Lung (tissue), 12 donors: ENCODE data around the gene BRWD1. TPM values are rescaled to one million over a fixed set of nuclear protein-coding genes. Genes with fewer than 3 reads are reported as not detected.

Experiments
- ATAC-seq: fragments of 200-7000 bp; cut with Tn5 transposase; one replicate; pipeline ENCODE4 v1.9.1; 2020; ENCODE audit warnings: moderate number of reproducible peaks; ENCODE audit not compliant: insufficient read depth, low FRiP score
- DNase-seq, 3 donors: peaks; one replicate each; pipeline ENCODE4 v3.0.0-alpha.2; 2013 to 2017
- H3K27ac ChIP-seq, 2 donors: one replicate each; pipeline ENCODE4 v1.5.1; 2013; ENCODE audit warnings: mild to moderate bottlenecking in 2 of 2, moderate library complexity in 2 of 2, control low read depth in 1 of 2, inconsistent platforms in 1 of 2, low read depth in 1 of 2, low read length in 1 of 2
- H3K27me3 ChIP-seq, 3 donors: one replicate each; pipeline ENCODE4 v1.5.1; 2013; ENCODE audit warnings: low read length in 2 of 3; ENCODE audit not compliant: control insufficient read depth in 3 of 3, insufficient read depth in 3 of 3
- H3K36me3 ChIP-seq, 4 donors: one replicate each; pipeline ENCODE4 v1.5.1; 2013; ENCODE audit warnings: low read length in 4 of 4, mild to moderate bottlenecking in 1 of 4, moderate library complexity in 1 of 4; ENCODE audit not compliant: control insufficient read depth in 4 of 4, insufficient read depth in 4 of 4
- H3K4me1 ChIP-seq, 5 donors: one replicate each; pipeline ENCODE4 v1.5.1; 2013; ENCODE audit warnings: low read length in 5 of 5, mild to moderate bottlenecking in 2 of 5, moderate library complexity in 1 of 5; ENCODE audit not compliant: control insufficient read depth in 5 of 5, insufficient read depth in 5 of 5
- H3K4me3 ChIP-seq: one replicate; pipeline ENCODE4 v1.5.1; 2013; ENCODE audit warnings: mild to moderate bottlenecking, control low read depth, moderate library complexity
- H3K9ac ChIP-seq, 2 donors: one replicate each; pipeline ENCODE4 v1.5.1; 2013; ENCODE audit warnings: low read length in 2 of 2, control low read depth in 1 of 2; ENCODE audit not compliant: insufficient read depth in 1 of 2
- H3K9me3 ChIP-seq, 4 donors: one replicate each; pipeline ENCODE4 v1.5.1; 2013; ENCODE audit warnings: low read length in 3 of 4, mild to moderate bottlenecking in 1 of 4, moderate library complexity in 1 of 4; ENCODE audit not compliant: control insufficient read depth in 4 of 4, insufficient read depth in 3 of 4
- CTCF ChIP-seq: IDR thresholded peaks from 2 replicates; pipeline ENCODE4 v1.5.1; 2012; ENCODE audit warnings: mild to moderate bottlenecking; ENCODE audit errors: control extremely low read depth, extremely low read depth
- WGBS, 2 donors: extraction: QIAGEN DNeasy Blood & Tissue Kit; methylation state at CpG; one replicate each; pipeline ENCODE4 v1.1.7; 2013; 5-methylcytosine and 5-hydroxymethylcytosine counted together
- polyA plus RNA-seq, 2 donors: library from polyadenylated mRNA; stranded (reverse); fragments of 200-250 nt; gene quantifications; one replicate each; pipeline ENCODE4 v1.2.1, GENCODE V29; 2013
- total RNA-seq, 2 donors: library from RNA; depleted of rRNA in 1 of 2; stranded (reverse); fragments of >200 nt in 1 of 2; gene quantifications; one replicate each; pipeline ENCODE4 v1.2.1, GENCODE V29; 2014 to 2021
- donor health status: control.
- donor health status: control.
- donor health status: Bipolar disorder and iron deficiency.
- donor health status: healthy.
- donor health status: DM: yes; HTN: yes; CAD: no.

BRWD1 gene
- total and polyA plus RNA-seq, 4 donors = 9.5 to 145 (median 20.1) TPM

- no peak for ATAC-seq
- 83 to 94% methylated on average over 13 of the region's 13 CpGs for WGBS, 2 donors
- H3K27ac ChIP-seq = no peak overlapping the region
- no peaks in the 10 kb centered on the region for H3K9me3 ChIP-seq
- no peak for DNase-seq
- no peak overlapping the region for H3K9ac ChIP-seq
- H3K36me3 ChIP-seq = peaks cover 0 to 8% (median 2%) of the 10 kb centered on the region in 4 donors
- H3K4me1 ChIP-seq = no peaks in the 10 kb centered on the region
- no peaks in the 10 kb centered on the region for H3K27me3 ChIP-seq
- no peak for TF ChIP-seq CTCF
- H3K4me3 ChIP-seq = no peak overlapping the region
Measured at GRCh38 chr21:39336457-39337008, 23.1 kb upstream of the BRWD1 start.

- ATAC-seq = no peak
- no peaks in the 10 kb centered on the region for H3K36me3 ChIP-seq
- no peak for DNase-seq
- H3K4me3 ChIP-seq = no peak overlapping the region
- H3K4me1 ChIP-seq = no peaks in the 10 kb centered on the region
- H3K27me3 ChIP-seq = no peaks in the 10 kb centered on the region
- no peak overlapping the region for H3K27ac ChIP-seq
- H3K9ac ChIP-seq = no peak overlapping the region
- WGBS, 2 donors = 97% methylated on average over 4 of the region's 4 CpGs
- no peaks in the 10 kb centered on the region for H3K9me3 ChIP-seq
- no peak for TF ChIP-seq CTCF
Measured at GRCh38 chr21:39334611-39335010, 21.2 kb upstream of the BRWD1 start.

- H3K4me1 ChIP-seq = no peaks in the 10 kb centered on the region
- H3K36me3 ChIP-seq = no peaks in the 10 kb centered on the region
- no peak for TF ChIP-seq CTCF
- no peaks in the 10 kb centered on the region for H3K27me3 ChIP-seq
- H3K4me3 ChIP-seq = no peak overlapping the region
- ATAC-seq (no peak), DNase-seq (no peak)
- 82 to 90% methylated on average over 8 of the region's 8 CpGs for WGBS, 2 donors
- no peak overlapping the region for H3K27ac ChIP-seq
- H3K9ac ChIP-seq = no peak overlapping the region
- no peaks in the 10 kb centered on the region for H3K9me3 ChIP-seq
Measured at GRCh38 chr21:39332175-39332574, 18.7 kb upstream of the BRWD1 start.

GRCh38 chr21:39330001-39330400 lies 16.6 kb upstream of the BRWD1 start:
- Histone ChIP-seq H3K4me1 (no peaks in the 10 kb centered on the region), H3K27me3 (no peaks in the 10 kb centered on the region), H3K9ac (no peak overlapping the region), H3K27ac (no peak overlapping the region), H3K36me3 (no peaks in the 10 kb centered on the region), H3K4me3 (no peak overlapping the region), H3K9me3 (no peaks in the 10 kb centered on the region)
- no peak for TF ChIP-seq CTCF
- ATAC-seq (no peak), DNase-seq (no peak)
- WGBS, 2 donors = 92 to 96% methylated on average over 6 of the region's 6 CpGs
